Activated T-cell treated with anti-CD3 and anti-CD28 coated beads, Interleukin-2, amount 50 U/mL, for 48 hours (primary cell): ENCODE measurements around the gene POLR3H.

Source experiments
- DNase-seq, 2 experiments: peaks; one replicate each; pipeline ENCODE4 v3.0.0-alpha.2; 2020

Gene POLR3H

GRCh38 chr22:41480397-41480735 is 63.9 kb downstream of the POLR3H start:
- no peak for DNase-seq

- no peak for DNase-seq
Observed at GRCh38 chr22:41479671-41480396, 64.4 kb downstream of the POLR3H start.

GRCh38 chr22:41478891-41479521 is 65.3 kb downstream of the POLR3H start:
- DNase-seq, result no peak

- no peak for DNase-seq
Observed at GRCh38 chr22:41478473-41478872, 65.8 kb downstream of the POLR3H start.
